ENCODE measurements around the gene NELFE.
"Not testable (repeated sequence)": the region's sequence is repeated elsewhere in the genome, so short reads cannot be mapped to it uniquely, and the experiment has no call there.

NELFE gene

GRCh38 chr6:31911826-31912585 lies 46.8 kb downstream of the NELFE start:
- FAIRE-seq, result no peak

DNA sequence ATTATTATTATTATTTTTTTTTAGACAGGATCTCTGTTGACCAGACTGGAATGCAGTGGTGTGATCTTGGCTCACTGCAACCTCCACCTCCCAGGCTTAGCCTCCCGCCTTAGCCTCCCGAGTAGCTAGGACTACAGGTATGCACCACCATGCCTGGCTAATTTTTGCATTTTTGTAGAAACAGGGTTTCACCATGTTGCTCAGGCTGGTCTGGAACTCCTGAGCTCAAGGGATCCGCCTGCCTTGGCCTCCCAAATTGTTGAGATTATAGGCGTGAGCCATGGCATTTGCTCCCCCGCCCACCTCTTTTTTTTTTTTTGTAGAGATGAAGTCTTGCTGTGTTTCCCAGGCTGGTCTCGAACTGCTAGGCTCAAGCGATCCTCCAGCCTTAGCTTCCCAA lies 49.5 kb downstream of the NELFE start:
- FAIRE-seq, result not testable (repeated sequence)

GRCh38 chr6:31908791-31909190 lies 50.0 kb downstream of the NELFE start:
- FAIRE-seq, result no peak

DNA sequence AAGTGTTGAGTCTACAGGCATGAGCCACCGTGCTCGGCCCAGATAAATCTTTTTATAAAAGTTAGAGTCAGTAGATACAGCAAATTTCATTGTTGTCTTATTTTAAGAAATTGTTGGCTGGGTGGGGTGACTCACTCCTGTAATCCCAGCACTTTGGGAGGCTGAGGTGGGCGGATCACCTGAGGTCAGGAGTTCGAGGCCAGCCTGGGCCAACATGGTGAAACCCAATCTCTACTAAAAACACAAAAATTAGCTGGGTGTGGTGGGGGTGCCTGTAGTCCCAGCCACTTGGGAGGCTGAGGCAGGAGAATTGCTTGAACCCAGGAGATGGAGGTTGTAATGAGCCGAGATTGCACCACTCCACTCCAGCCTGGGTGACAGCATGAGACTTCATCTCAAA lies 50.5 kb downstream of the NELFE start:
- FAIRE-seq, result not testable (repeated sequence)

DNA sequence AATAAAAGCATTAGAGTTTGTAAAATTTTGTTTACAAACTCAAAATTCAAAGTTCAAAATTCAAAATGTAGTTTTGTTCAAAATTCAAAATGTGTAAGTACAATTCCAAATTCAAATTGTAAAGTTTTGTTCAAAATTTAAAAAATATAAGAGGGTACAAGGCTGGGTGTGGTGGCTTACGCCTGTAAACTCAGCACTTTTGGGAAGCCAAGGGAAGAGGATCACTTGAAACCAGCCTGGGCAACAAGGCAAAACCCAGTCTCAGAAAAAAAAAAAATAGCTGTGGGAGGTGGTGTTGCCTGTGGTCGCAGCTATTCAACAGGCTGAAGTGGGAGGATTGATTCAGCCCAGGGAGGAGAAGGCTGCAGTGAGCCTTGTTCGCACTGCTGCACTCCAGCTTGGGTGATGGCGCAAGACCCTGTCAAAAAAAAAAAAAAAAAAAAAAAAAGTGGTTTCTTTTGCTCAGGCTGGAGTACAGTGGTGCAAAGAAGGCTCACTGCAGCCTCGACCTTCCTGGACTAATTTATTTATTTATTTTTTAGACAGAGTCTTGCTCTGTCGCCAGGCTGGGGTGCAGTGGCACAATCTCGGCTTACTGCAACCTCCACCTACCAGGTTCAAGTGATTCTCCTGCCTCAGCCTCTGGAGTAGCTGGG lies 51.5 kb downstream of the NELFE start:
- no peak for FAIRE-seq

GRCh38 chr6:31906727-31907126 lies 52.0 kb downstream of the NELFE start:
- FAIRE-seq, result not testable (repeated sequence)

GRCh38 chr6:31906122-31906521 lies 52.6 kb downstream of the NELFE start:
- FAIRE-seq, result no peak

DNA sequence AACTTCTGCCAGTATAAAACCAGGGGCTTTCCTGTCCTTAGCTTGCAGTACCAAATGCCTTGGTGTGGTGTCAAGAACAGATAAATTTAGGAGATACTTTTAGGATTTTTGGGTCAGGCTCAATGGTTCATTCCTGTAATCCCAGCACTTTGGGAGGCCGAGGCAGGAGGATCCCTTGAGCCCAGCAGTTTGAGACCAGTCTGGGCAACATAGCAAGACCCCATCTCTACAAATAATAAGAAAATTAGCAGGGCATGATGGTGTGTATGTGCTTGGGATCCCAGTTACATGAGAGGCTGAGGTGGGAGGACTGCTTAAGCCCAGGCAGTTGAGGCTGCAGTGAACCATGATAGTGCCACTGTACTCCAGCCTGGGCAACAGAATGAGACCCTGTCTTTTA lies 53.7 kb downstream of the NELFE start:
- FAIRE-seq, result no peak

GRCh38 chr6:31903957-31904356 lies 54.8 kb downstream of the NELFE start:
- FAIRE-seq, result no peak
